ENCODE results near the gene MCM9.

DNA sequence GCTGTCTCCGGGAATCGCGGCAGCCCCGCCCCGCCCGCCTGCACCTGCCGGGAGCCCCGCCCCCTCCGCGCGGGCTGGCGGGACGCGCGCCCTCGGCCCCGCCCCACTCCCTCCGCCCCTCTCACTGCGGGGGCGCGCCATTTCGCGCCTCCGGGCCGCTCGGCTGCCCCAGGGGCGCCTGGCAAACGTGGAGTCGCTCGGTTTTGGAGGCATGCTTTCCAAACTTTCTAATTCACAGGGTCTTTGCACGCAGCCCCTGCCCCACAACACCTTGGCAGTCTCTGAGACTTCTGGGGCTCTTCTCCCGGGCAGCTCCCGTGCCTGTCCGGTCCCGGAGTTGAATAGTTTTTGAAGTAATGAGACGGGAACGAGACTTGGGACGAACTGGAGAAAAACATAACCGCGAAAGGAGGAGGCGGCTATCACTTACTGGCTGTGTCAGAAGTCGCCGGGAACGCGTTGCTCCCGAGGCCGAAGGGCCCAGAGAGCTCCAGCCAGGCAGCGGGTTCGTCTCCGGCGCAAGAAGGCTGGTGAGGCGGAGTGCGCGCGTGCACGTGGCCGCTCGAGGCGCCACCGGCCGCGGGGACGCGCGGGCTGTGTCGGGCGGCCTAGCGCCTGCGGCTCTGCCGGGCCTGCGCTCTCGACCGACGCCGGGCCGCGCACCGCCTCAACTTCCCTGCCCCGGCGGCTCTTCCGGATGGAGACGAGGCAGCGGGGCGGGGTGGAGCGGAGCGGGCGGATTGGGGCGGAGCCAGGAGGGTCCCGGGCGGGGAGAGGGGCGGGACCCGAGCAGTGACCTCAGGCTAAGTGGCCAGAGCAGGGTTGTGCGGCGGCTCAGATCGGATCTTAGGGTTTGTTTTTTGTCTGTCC lies at the start of gene MCM9:
- TF ChIP-seq, protein P1, sequence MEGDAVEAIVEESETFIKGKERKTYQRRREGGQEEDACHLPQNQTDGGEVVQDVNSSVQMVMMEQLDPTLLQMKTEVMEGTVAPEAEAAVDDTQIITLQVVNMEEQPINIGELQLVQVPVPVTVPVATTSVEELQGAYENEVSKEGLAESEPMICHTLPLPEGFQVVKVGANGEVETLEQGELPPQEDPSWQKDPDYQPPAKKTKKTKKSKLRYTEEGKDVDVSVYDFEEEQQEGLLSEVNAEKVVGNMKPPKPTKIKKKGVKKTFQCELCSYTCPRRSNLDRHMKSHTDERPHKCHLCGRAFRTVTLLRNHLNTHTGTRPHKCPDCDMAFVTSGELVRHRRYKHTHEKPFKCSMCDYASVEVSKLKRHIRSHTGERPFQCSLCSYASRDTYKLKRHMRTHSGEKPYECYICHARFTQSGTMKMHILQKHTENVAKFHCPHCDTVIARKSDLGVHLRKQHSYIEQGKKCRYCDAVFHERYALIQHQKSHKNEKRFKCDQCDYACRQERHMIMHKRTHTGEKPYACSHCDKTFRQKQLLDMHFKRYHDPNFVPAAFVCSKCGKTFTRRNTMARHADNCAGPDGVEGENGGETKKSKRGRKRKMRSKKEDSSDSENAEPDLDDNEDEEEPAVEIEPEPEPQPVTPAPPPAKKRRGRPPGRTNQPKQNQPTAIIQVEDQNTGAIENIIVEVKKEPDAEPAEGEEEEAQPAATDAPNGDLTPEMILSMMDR (IDR thresholded peaks at IDR 0.05), result no peak
- TF ChIP-seq POLR2A (IDR thresholded peaks at IDR 0.05), result peak in 1 of 2 donors; percentile 88
